ENCODE measurements around the gene C1GALT1. TPM values are rescaled to one million over a fixed set of nuclear protein-coding genes. Genes with fewer than 3 reads are reported as not detected.

Gene C1GALT1
- total RNA-seq, 4 donors from 2014 or later, result 6.8 to 37.6 (median 16.3) TPM

GRCh38 chr7:7208520-7208919 is 26.2 kb downstream of the C1GALT1 start:
- peaks cover 0 to 3% of the 10 kb centered on the region in 2 donors for H3K9me3 ChIP-seq
- H3K4me3 ChIP-seq, result no peak overlapping the region
- no peaks in the 10 kb centered on the region for H3K4me1 ChIP-seq
- no peaks in the 10 kb centered on the region for H3K36me3 ChIP-seq
- DNase-seq, result no peak
- intact Hi-C loops (cut with DNase I; ENCODE audit: low total_unique reads) (no loop called here), in situ Hi-C loops (cut with MboI; ENCODE audit: low pct_ligation_motif_present in 1 of 4, low pct_unique_long_range_greater_than_20kb in 1 of 4, low sequenced_read_pairs in 3 of 4) (no loop called here)
- no peak overlapping the region for H3K27ac ChIP-seq
- no peaks in the 10 kb centered on the region for H3K27me3 ChIP-seq
- TF ChIP-seq CTCF (IDR thresholded peaks at IDR 0.05) (no peak), POLR2AphosphoS5 (IDR thresholded peaks at IDR 0.05) (no peak), POLR2A (IDR thresholded peaks at IDR 0.05) (no peak), EP300 (IDR thresholded peaks at IDR 0.05; ENCODE audit: low read depth) (no peak)
- 85 to 100% methylated on average over 1 to 4 of the region's 4 CpGs for WGBS, 2 donors (ENCODE audit: low coverage in 1 of 2)

- intact Hi-C loops (cut with DNase I; ENCODE audit: low total_unique reads), result no loop called here
- no peak overlapping the region for H3K4me3 ChIP-seq
- WGBS, 2 donors (ENCODE audit: low coverage in 1 of 2), result 88 to 94% methylated on average over 8 to 10 of the region's 10 CpGs
- no peaks in the 10 kb centered on the region for H3K4me1 ChIP-seq
- no peak for DNase-seq
- no peaks in the 10 kb centered on the region for H3K27me3 ChIP-seq
- TF ChIP-seq POLR2AphosphoS5 (IDR thresholded peaks at IDR 0.05) (no peak), POLR2A (IDR thresholded peaks at IDR 0.05) (no peak), EP300 (IDR thresholded peaks at IDR 0.05; ENCODE audit: low read depth) (no peak), CTCF (IDR thresholded peaks at IDR 0.05) (no peak)
- H3K27ac ChIP-seq, result no peak overlapping the region
- H3K9me3 ChIP-seq, result no peaks in the 10 kb centered on the region
- in situ Hi-C loops (cut with MboI; ENCODE audit: low pct_ligation_motif_present in 1 of 4, low pct_unique_long_range_greater_than_20kb in 1 of 4, low sequenced_read_pairs in 3 of 4), result no loop called here
- no peaks in the 10 kb centered on the region for H3K36me3 ChIP-seq
Observed at GRCh38 chr7:7209412-7210050, 27.2 kb downstream of the C1GALT1 start.

GRCh38 chr7:7210475-7211237 is 28.3 kb downstream of the C1GALT1 start:
- no peak overlapping the region for H3K4me3 ChIP-seq
- no peaks in the 10 kb centered on the region for H3K9me3 ChIP-seq
- intact Hi-C loops (cut with DNase I; ENCODE audit: low total_unique reads), result no loop called here
- no peaks in the 10 kb centered on the region for H3K4me1 ChIP-seq
- H3K27me3 ChIP-seq, result no peaks in the 10 kb centered on the region
- no peaks in the 10 kb centered on the region for H3K36me3 ChIP-seq
- TF ChIP-seq POLR2AphosphoS5 (IDR thresholded peaks at IDR 0.05), result no peak
- TF ChIP-seq EP300 (IDR thresholded peaks at IDR 0.05; ENCODE audit: low read depth), result no peak
- no peak for TF ChIP-seq POLR2A (IDR thresholded peaks at IDR 0.05)
- no peak for TF ChIP-seq CTCF (IDR thresholded peaks at IDR 0.05)
- 85 to 88% methylated on average over 5 to 12 of the region's 12 CpGs for WGBS, 2 donors (ENCODE audit: low coverage in 1 of 2)
- H3K27ac ChIP-seq, result no peak overlapping the region
- in situ Hi-C loops (cut with MboI; ENCODE audit: low pct_ligation_motif_present in 1 of 4, low pct_unique_long_range_greater_than_20kb in 1 of 4, low sequenced_read_pairs in 3 of 4), result no loop called here
- no peak for DNase-seq

GRCh38 chr7:7212612-7213011 is 30.3 kb downstream of the C1GALT1 start:
- no peaks in the 10 kb centered on the region for H3K27me3 ChIP-seq
- no peaks in the 10 kb centered on the region for H3K9me3 ChIP-seq
- DNase-seq, result no peak
- no peak overlapping the region for H3K4me3 ChIP-seq
- H3K4me1 ChIP-seq, result no peaks in the 10 kb centered on the region
- in situ Hi-C loops (cut with MboI; ENCODE audit: low pct_ligation_motif_present in 1 of 4, low pct_unique_long_range_greater_than_20kb in 1 of 4, low sequenced_read_pairs in 3 of 4), result no loop called here
- peaks cover 0 to 5% (median 0%) of the 10 kb centered on the region in 4 donors for H3K36me3 ChIP-seq
- WGBS, 2 donors (ENCODE audit: low coverage in 1 of 2), result 85 to 100% methylated on average over 1 to 2 of the region's 2 CpGs
- intact Hi-C loops (cut with DNase I; ENCODE audit: low total_unique reads), result no loop called here
- TF ChIP-seq CTCF (IDR thresholded peaks at IDR 0.05) (no peak), POLR2A (IDR thresholded peaks at IDR 0.05) (no peak), POLR2AphosphoS5 (IDR thresholded peaks at IDR 0.05) (no peak), EP300 (IDR thresholded peaks at IDR 0.05; ENCODE audit: low read depth) (no peak)
- H3K27ac ChIP-seq, result no peak overlapping the region
